ENCODE measurements around the gene USP49.

Gene USP49

DNA sequence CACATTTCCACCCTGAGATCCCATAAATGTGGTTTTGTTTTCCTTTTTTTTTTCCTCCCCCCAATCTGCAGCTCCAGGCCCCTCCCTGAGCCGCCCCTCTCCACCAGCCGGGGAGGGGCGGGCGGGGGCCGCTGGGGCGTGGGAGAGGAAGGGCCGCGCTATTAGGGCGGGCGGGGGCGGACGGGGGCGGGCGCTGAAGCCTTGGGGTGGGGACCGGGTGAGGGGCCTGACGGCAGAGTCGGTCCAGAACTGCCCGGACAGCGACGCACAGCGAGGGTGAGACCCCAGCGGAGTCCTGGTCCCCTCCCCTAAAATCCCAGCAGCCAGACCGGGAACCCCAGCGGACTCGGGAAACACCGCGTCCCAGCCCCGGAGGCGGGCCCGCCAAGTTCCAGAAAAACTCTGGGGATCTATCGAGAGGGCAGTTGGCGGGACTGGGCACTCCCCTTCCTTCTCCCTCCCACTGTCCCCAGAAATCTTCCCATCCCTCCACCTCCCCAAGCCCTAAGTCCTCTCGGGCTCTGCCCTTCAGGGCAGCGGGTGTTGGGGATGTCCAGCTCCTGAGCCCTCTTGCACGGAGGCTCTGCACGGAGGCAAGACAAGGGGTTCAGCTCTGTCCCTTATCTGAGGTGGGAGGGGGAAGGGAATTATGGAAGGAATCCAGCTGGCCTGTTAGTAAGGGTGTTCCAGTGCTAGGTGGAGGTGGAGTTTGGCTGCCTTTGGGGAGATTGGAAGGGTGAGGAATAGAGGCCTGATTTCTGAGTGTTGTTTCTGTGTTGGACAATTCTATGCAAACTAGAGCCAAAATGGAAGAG lies 114.4 kb downstream of the USP49 start, which contains the start of gene PRICKLE4:
PRICKLE4 (plus strand) TSS at position 232 of the 815 bp plus-strand sequence. CDS start 2,692 bp downstream, outside the sequence.
- no peak for DNase-seq
- H3K9me3 ChIP-seq = no peaks in the 10 kb centered on the region
- TF ChIP-seq, protein P1, sequence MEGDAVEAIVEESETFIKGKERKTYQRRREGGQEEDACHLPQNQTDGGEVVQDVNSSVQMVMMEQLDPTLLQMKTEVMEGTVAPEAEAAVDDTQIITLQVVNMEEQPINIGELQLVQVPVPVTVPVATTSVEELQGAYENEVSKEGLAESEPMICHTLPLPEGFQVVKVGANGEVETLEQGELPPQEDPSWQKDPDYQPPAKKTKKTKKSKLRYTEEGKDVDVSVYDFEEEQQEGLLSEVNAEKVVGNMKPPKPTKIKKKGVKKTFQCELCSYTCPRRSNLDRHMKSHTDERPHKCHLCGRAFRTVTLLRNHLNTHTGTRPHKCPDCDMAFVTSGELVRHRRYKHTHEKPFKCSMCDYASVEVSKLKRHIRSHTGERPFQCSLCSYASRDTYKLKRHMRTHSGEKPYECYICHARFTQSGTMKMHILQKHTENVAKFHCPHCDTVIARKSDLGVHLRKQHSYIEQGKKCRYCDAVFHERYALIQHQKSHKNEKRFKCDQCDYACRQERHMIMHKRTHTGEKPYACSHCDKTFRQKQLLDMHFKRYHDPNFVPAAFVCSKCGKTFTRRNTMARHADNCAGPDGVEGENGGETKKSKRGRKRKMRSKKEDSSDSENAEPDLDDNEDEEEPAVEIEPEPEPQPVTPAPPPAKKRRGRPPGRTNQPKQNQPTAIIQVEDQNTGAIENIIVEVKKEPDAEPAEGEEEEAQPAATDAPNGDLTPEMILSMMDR (IDR thresholded peaks at IDR 0.05; ENCODE audit: low read depth, low read length) = no peak
- no peaks in the 10 kb centered on the region for H3K36me3 ChIP-seq
- no peaks in the 10 kb centered on the region for H3K4me1 ChIP-seq
- H3K4me3 ChIP-seq (ENCODE audit: low read depth, low read length) = peak within 1 kb of the TSS; percentile 70
- H3K27me3 ChIP-seq = no peaks in the 10 kb centered on the region

DNA sequence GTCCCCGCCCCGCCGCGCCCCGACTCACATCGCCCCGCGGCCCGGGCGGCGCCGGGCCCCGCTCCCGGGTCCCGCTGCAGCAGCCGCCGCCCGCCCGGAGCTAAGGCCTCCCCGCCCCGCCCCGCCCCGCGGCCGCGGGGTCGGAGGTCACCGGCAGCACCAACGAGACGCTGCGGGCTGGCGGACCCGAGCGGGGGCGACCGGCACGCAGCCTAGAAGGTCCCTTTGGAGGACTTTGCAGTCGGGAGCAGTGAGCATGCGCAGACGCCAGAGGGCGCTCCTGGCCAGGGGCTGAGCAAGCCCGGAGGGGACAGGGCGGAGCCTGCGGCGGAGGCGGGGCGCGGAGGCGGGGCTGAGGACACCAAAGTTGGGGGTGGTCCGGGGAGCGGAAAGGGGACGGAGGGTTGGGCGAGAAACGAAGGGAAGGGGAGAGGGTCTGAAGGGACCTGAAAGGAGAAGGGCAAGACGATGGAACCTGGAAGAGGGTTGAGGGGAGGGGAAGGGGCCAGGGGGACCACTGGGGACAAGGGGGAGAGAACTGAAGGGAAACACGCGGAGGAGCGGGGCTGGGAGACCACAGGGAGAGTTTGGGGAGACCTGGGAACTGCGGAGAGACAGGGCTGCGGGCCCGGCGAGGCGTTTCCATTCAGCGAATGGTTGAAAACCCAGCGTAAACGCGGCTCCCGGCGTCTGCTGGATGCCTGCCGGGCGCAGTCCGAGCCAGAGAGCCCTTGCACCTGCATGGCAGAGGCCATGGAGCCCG lies 115.2 kb downstream of the USP49 start, which contains the start of gene FRS3:
FRS3 (minus strand) TSS at position 113 of the 763 bp plus-strand sequence. CDS start 2,913 bp downstream, outside the sequence.
- TF ChIP-seq, protein P1 (IDR thresholded peaks at IDR 0.05; ENCODE audit: low read depth, low read length) = peak; percentile 85
- Histone ChIP-seq H3K4me3 (ENCODE audit: low read depth, low read length) (peak within 1 kb of the TSS; percentile 70), H3K36me3 (no peaks in the 10 kb centered on the region), H3K27me3 (no peaks in the 10 kb centered on the region), H3K9me3 (no peaks in the 10 kb centered on the region), H3K4me1 (no peaks in the 10 kb centered on the region)
- peak; percentile 97 for DNase-seq

DNA sequence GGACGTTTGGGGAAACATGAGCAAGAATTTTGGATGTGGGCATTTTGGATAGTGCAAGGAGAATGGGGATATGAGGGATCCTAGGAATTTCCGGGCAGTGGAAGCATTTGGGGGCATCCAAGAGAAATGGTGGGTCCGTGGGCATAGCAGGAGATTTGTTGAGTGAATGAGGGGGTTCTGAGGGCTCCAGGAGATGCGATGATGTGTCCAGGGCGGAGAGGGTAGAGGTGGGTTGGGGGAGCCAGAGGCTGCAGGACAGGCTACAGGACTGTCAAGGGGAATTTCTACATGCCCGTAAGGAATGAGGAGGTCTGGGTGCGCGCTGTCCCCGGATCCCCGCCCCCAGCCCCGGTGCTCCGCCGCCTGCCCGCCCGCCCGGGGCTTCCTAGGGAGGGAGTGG lies 115.8 kb downstream of the USP49 start:
- Histone ChIP-seq H3K4me3 (ENCODE audit: low read depth, low read length) (peak overlapping the region; percentile 70), H3K9me3 (no peaks in the 10 kb centered on the region), H3K4me1 (no peaks in the 10 kb centered on the region), H3K36me3 (no peaks in the 10 kb centered on the region), H3K27me3 (no peaks in the 10 kb centered on the region)
- DNase-seq = no peak
- TF ChIP-seq, protein P1 (IDR thresholded peaks at IDR 0.05; ENCODE audit: low read depth, low read length) = no peak

DNA sequence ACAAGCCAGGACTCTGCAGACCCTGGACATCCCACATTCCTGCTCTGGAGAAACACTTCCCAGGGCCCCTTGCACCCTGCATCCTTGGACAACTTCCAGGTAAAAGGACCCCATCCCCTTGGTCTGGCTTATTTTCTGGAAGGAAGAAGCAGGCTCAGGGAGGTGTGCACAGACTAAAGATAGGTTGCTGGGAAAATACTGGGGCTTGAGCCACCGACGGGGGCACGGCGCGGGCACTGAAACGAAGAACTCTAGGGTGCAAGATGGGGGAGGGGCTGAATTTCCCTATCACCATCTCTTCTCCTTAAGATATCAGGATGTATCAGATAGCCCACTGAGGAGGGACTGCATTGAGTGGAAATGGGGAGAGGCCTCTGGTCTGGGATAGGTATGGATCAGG lies 116.3 kb downstream of the USP49 start:
- TF ChIP-seq, protein P1 (IDR thresholded peaks at IDR 0.05; ENCODE audit: low read depth, low read length) = no peak
- Histone ChIP-seq H3K27me3 (no peaks in the 10 kb centered on the region), H3K4me1 (no peaks in the 10 kb centered on the region), H3K36me3 (no peaks in the 10 kb centered on the region), H3K9me3 (no peaks in the 10 kb centered on the region), H3K4me3 (ENCODE audit: low read depth, low read length) (peak overlapping the region; percentile 70)
- DNase-seq = no peak

DNA sequence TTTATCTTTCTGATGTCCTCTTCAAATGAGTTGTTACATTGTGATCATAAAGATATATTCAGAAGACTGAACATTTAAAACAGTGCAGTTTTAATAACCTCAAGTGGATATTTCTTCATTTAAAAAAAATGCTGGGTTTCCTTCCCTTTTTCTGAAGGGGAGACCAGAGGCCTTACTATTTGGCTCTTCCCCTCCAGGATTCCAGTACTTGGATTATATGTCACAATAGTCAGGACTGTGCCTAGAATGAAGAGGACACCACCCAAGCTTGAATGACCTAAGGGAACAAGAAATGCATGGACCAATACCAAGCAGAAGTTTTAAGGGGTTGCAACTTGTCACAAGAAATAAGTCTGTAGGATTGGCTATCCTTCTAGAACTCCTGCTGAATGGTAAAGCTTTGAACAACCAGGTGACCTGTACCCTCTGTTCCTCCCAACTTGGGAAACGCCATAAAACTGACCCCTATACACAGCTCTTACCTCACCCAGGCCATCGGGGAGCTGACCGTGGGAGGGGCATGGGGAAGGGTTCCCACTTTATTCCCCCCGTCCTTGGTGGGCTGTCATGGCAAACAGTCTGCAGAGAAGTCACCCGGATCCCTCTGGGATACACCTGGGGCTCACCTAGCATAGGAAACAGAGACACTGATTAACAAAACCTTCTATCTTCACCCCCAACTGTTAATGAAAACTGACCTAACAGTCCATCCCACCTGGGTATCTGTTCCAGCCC lies 117.5 kb downstream of the USP49 start:
- no peaks in the 10 kb centered on the region for H3K4me1 ChIP-seq
- H3K9me3 ChIP-seq = no peaks in the 10 kb centered on the region
- H3K4me3 ChIP-seq (ENCODE audit: low read depth, low read length) = no peak overlapping the region
- no peaks in the 10 kb centered on the region for H3K36me3 ChIP-seq
- TF ChIP-seq, protein P1 (IDR thresholded peaks at IDR 0.05; ENCODE audit: low read depth, low read length) = no peak
- DNase-seq = no peak
- H3K27me3 ChIP-seq = no peaks in the 10 kb centered on the region

Measured in BE2C (cell line).